Dedifferentiated amniotic fluid mesenchymal stem cell (primary cell): ENCODE results near the gene WWOX.

ENCODE experiments used
- DNase-seq: peaks from one replicate; pipeline ENCODE4 v3.0.0-alpha.2; 2016; ENCODE audit errors: extremely low spot score

Gene WWOX

GRCh38 chr16:78352184-78352583, 252.7 kb downstream of the WWOX start:
- DNase-seq = no peak

GRCh38 chr16:78353640-78354275, 254.3 kb downstream of the WWOX start:
- no peak for DNase-seq

- DNase-seq = no peak
These were observed 263.2 kb downstream of the WWOX start for GRCh38 chr16:78362524-78363135.

GRCh38 chr16:78363843-78364555, 264.5 kb downstream of the WWOX start:
- no peak for DNase-seq

- DNase-seq = no peak
These were observed 265.1 kb downstream of the WWOX start for GRCh38 chr16:78364556-78364880.

- no peak for DNase-seq
These were observed 265.9 kb downstream of the WWOX start for GRCh38 chr16:78365366-78365765.

- no peak for DNase-seq
These were observed 269.0 kb downstream of the WWOX start for GRCh38 chr16:78368121-78369102.

GRCh38 chr16:78372277-78372676, 272.8 kb downstream of the WWOX start:
- DNase-seq = no peak

- no peak for DNase-seq
These were observed 275.7 kb downstream of the WWOX start for GRCh38 chr16:78375055-78375679.

- no peak for DNase-seq
These were observed 277.0 kb downstream of the WWOX start for GRCh38 chr16:78376452-78376851.

- no peak for DNase-seq
These were observed 277.9 kb downstream of the WWOX start for GRCh38 chr16:78377312-78377711.

- DNase-seq = no peak
These were observed 281.6 kb downstream of the WWOX start for GRCh38 chr16:78381060-78381459.

- no peak for DNase-seq
These were observed 283.7 kb downstream of the WWOX start for GRCh38 chr16:78383118-78383517.

GRCh38 chr16:78385086-78385805, 285.8 kb downstream of the WWOX start:
- DNase-seq = no peak

GRCh38 chr16:78386557-78387324, 287.3 kb downstream of the WWOX start:
- no peak for DNase-seq

- no peak for DNase-seq
These were observed 289.6 kb downstream of the WWOX start for GRCh38 chr16:78389009-78389498.

GRCh38 chr16:78390092-78390491, 290.6 kb downstream of the WWOX start:
- DNase-seq = no peak

- no peak for DNase-seq
These were observed 291.3 kb downstream of the WWOX start for GRCh38 chr16:78390508-78391324.

- no peak for DNase-seq
These were observed 293.2 kb downstream of the WWOX start for GRCh38 chr16:78392585-78393195.
